ENCODE measurements around the gene GRID1. TPM values are rescaled to one million over a fixed set of nuclear protein-coding genes. Genes with fewer than 3 reads are reported as not detected.

GRID1 gene
- total and polyA plus RNA-seq, 10 of the 15 experiments (the other 5 are each of a cell fraction or from before 2014, with no cell fraction given) = 0.04 to 0.62 (median 0.08) TPM; not detected in 5

GRCh38 chr10:86188326-86188725 lies 178.3 kb downstream of the GRID1 start (continued):
- no peak for TF ChIP-seq ZBTB40 (IDR thresholded peaks at IDR 0.05; ENCODE audit: borderline replicate concordance)
- no peak for TF ChIP-seq SRF (IDR thresholded peaks at IDR 0.05; ENCODE audit: low read depth in 2 of 2, low read length in 2 of 2)
- no peak for TF ChIP-seq CBX5 (IDR thresholded peaks at IDR 0.05; ENCODE audit: low read depth)
- TF ChIP-seq CEBPZ (IDR thresholded peaks at IDR 0.05; ENCODE audit: low read depth, low read length) = no peak
- no peak for TF ChIP-seq CBX3 (IDR thresholded peaks at IDR 0.05; ENCODE audit: borderline replicate concordance, low read depth)
- TF ChIP-seq TAF1 (IDR thresholded peaks at IDR 0.05; ENCODE audit: borderline replicate concordance, low read depth, low read length) = no peak
- TF ChIP-seq YBX1 (IDR thresholded peaks at IDR 0.05) = no peak
- no peak for TF ChIP-seq CTCF (IDR thresholded peaks at IDR 0.05 in 2 of 3, conservative IDR thresholded peaks at IDR 0.05 in 1 of 3; ENCODE audit: control insufficient read depth in 2 of 3, extremely low read depth in 1 of 3, insufficient read depth in 1 of 3, low read depth in 3 of 3, low read length in 3 of 3)
- TF ChIP-seq SP1 (IDR thresholded peaks at IDR 0.05; ENCODE audit: low read depth, low read length) = no peak
